ENCODE data around the gene SHCBP1.
"Not testable (repeated sequence)": the region's sequence is repeated elsewhere in the genome, so short reads cannot be mapped to it uniquely, and the experiment has no call there.

SHCBP1 gene

GRCh38 chr16:46621006-46621933 is at the start of gene SHCBP1:
Gene SHCBP1, minus strand, starts transcription at chr16:46621379. Its CDS starts 20 bp downstream, at chr16:46621359.
- DNase-seq (ENCODE audit: low read depth): peak; percentile 80

- DNase-seq (ENCODE audit: low read depth): no peak
Measured at GRCh38 chr16:46662123-46662522, 40.9 kb upstream of the SHCBP1 start.

GRCh38 chr16:46658925-46659324 is 37.7 kb upstream of the SHCBP1 start:
- DNase-seq (ENCODE audit: low read depth): no peak

GRCh38 chr16:46651305-46651704 is 30.1 kb upstream of the SHCBP1 start:
- no peak for DNase-seq (ENCODE audit: low read depth)

GRCh38 chr16:46650254-46650623 is 29.1 kb upstream of the SHCBP1 start:
- DNase-seq (ENCODE audit: low read depth): peak; percentile 21

GRCh38 chr16:46649588-46650253 is 28.5 kb upstream of the SHCBP1 start:
- no peak for DNase-seq (ENCODE audit: low read depth)

- no peak for DNase-seq (ENCODE audit: low read depth)
Measured at GRCh38 chr16:46648656-46649055, 27.5 kb upstream of the SHCBP1 start.

- DNase-seq (ENCODE audit: low read depth): peak; percentile 30
Measured at GRCh38 chr16:46638947-46639925, 18.1 kb upstream of the SHCBP1 start.

GRCh38 chr16:46632778-46633733 is 11.9 kb upstream of the SHCBP1 start:
- no peak for DNase-seq (ENCODE audit: low read depth)

GRCh38 chr16:46629331-46630219 is 8.4 kb upstream of the SHCBP1 start:
- peak; percentile 37 for DNase-seq (ENCODE audit: low read depth)

GRCh38 chr16:46627746-46628145 is 6.6 kb upstream of the SHCBP1 start:
- DNase-seq (ENCODE audit: low read depth): peak; percentile 61

- DNase-seq (ENCODE audit: low read depth): not testable (repeated sequence)
Measured at GRCh38 chr16:46626681-46627080, 5.5 kb upstream of the SHCBP1 start.

- DNase-seq (ENCODE audit: low read depth): not testable (repeated sequence)
Measured at GRCh38 chr16:46624862-46625261, 3.7 kb upstream of the SHCBP1 start.

- DNase-seq (ENCODE audit: low read depth): not testable (repeated sequence)
Measured at GRCh38 chr16:46623707-46624106, 2.5 kb upstream of the SHCBP1 start.

GRCh38 chr16:46623246-46623645 is 2.1 kb upstream of the SHCBP1 start:
- not testable (repeated sequence) for DNase-seq (ENCODE audit: low read depth)

GRCh38 chr16:46621934-46622676 is 926 bp upstream of the SHCBP1 start:
- no peak for DNase-seq (ENCODE audit: low read depth)

- no peak for DNase-seq (ENCODE audit: low read depth)
Measured at GRCh38 chr16:46620266-46621005, 743 bp downstream of the SHCBP1 start.

- DNase-seq (ENCODE audit: low read depth): no peak
Measured at GRCh38 chr16:46618516-46618915, 2.7 kb downstream of the SHCBP1 start.
